Stimulated activated CD4-positive, alpha-beta T cell treated with anti-CD3 and anti-CD28 coated beads, Interleukin-1b, Interleukin-23, amount 100 ng/mL, for 48 hours (primary cell): ENCODE measurements around the gene ZSCAN12.
A peak's percentile ranks its signal among the peaks of the same experiment; 100 is the strongest.
"Not testable (repeated sequence)": the region's sequence is repeated elsewhere in the genome, so short reads cannot be mapped to it uniquely, and the experiment has no call there.

ENCODE experiments used
- DNase-seq: peaks from one replicate; pipeline ENCODE4 v3.0.0-alpha.2; 2020

The ZSCAN12 gene

DNA sequence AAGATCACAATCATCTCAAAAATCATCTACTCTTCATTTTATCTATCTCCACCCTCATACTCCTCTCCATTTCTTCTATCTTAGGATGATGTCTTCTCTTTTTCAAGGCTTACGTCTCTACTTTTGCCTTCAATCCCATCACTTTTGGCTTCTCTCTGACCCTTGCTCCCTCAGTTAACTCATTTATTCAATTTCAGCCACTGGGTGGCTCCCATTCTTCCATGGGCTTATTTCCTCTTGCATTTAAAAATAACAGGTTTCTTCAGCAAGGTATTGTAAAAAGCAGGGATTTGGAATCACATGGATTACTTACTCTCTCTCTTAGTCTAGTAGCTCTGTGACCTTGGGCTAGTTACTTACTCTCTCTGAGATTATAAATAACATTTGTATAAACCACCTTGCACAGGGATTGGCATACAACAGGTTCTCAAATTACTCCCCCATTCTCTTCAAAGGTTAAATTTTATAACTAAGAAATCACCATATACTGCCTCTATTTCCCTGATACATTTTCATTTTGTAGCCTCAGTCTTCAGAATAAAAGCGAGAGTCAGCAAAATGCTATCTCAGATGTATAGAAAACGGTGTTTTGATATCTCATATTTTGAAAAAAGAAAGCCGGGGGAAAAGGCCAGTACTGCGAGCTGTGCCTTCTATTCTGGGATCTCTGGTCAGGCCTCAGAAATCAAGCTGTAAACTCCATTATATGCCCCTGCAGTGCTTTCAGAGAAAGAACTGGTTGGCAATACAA lies 5.5 kb downstream of the ZSCAN12 start:
- no peak for DNase-seq

DNA sequence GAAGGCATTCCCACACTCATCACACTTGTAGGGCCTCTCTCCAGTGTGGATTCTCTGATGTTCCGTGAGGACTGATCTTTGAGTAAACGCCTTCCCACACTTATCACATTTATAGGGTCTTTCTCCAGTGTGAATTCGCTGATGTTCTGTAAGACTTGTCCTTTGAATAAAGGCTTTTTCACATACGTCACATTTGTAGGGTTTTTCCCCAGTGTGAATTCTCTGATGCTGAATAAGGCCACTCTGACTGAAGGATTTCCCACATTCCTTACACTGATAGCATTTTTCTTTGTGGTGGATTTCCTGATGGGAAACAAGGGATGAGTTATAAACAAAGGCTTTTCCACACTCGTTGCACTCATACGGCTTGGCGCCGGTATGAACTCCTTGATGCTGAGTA lies 8.9 kb downstream of the ZSCAN12 start:
- no peak for DNase-seq

DNA sequence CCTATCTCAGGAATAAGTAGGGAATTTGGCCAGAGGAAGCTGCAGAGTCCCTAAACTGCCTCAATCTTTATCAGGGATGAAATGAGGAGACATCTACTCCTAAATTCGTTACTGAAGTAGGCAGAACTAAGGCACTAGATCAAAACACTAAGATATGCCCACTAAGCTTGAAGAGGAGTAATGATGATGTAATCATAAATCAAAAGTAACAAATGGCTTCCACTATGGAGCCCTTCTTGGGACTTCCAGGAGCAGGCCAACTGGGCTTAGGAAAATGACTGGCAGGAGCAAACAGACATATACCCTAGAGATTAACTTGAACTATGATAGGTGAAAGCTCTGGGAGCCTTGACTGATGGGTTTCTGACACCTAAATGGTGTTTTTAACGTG lies 15.4 kb downstream of the ZSCAN12 start:
- no peak for DNase-seq

DNA sequence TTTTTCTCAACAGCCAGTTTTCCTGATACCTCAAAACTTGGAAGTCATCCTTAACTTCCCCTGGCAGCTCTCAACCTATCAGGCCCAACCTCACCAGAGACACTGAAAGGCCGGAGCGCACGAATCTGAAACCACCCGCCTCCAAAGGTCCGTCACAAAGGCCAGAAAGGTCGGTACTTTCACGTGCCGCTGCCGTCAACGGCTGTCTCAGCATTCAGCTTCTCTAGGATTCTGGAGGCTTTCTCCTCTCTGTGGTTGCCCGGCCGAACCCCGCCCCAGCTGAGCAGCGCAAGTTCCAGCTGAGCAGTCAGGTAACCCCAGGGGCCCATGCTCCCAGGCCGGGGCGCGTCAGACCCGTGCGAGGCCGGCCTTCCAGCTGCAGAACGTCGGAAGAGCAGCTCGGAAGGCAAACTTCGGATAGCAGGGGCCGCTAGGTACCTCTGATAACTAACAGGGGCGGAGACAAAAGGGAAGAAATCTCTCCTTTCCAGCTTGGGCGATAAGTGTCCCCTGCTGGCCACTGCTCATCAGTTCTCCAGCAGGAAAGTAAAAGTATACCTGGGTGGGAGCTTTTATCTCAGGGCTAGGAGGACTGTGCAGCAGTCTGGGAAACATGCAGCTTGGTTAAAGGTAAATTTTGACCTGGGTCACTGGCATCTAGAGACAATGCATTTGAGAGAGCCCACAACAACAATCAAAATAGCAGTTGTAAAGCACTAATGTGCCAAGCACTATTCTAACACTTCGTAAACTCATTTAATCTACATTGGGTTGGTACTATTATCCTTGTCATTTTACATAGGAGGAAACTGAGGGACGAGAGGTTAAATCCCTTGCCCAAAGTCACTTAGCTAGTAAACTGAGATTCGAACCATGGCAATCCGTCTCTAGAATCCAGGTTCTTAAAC lies 16.1 kb downstream of the ZSCAN12 start:
- peak; percentile 49 for DNase-seq

DNA sequence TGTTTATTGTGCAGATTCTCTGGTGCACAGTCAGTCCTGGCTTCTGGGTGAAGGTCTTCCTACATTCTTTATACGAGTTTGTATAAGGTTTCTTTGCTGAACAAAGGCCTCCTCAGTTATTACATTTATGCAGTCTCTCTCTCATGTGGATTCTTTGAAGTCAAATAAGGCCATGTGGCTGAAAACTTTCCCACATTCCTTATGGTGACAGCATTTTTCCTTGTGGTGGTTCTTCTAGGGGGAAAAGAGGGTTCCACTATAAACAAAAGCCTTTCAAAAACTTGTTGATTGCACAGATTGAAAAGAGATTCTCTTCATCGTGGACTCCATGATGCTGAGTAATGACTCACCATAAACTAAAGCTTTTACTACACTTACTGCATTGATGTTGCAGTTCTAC lies 19.2 kb downstream of the ZSCAN12 start:
- no peak for DNase-seq

DNA sequence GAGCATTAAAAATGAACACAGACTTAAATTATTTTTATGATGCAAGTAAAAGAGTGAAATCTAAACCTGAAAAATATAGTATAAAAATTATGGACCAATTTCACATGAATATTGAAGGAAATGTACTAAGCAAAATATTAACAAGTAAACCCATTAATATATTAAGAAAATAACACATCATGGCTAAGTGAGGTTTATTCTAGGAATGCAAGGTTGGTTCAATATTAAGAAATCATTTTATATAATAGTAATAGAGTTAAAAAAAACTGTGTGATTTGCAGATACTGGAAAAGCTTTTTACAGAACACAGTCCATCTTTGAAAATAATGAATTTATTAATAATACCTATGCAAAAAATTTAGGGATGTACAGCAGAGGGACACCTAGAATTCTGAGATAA lies 20.9 kb downstream of the ZSCAN12 start:
- no peak for DNase-seq

DNA sequence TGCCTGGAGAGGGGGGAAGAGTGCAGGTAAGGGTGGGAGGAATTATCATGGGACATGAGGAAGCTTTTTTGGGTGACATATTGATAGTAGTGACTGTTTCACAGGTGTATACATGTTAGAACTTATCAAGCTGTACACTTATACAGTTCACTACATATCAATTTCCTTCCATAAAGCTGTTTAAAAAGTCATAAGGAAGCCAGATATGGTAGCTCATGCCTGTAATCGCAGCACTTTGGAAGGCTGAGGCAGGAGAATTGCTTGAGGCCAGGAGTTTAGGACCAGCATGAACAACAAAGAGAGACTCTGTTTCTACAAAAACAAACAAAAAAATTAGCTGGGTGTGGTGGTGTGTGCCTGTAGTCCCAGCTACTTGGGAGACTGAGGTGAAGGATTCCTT lies 21.7 kb downstream of the ZSCAN12 start:
- no peak for DNase-seq

DNA sequence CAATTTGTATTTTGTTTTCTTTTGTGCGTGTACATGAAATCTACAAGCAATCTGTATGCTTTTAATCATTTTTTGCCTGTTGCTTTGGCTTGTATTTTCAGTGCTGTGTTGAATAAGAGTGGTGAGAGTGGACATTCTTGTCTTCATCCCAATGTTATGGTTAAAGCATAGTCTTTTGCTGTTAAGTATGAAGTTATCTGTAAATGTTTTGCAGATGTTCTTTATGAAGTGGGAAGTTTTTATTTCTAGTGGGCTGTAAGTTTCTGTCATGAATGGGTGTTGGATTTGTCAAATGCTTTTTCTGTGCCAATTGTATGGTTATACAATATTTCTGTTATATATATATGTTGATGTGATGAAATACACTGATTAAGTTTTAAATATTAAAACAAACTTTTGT lies 25.6 kb downstream of the ZSCAN12 start:
- DNase-seq: no peak

DNA sequence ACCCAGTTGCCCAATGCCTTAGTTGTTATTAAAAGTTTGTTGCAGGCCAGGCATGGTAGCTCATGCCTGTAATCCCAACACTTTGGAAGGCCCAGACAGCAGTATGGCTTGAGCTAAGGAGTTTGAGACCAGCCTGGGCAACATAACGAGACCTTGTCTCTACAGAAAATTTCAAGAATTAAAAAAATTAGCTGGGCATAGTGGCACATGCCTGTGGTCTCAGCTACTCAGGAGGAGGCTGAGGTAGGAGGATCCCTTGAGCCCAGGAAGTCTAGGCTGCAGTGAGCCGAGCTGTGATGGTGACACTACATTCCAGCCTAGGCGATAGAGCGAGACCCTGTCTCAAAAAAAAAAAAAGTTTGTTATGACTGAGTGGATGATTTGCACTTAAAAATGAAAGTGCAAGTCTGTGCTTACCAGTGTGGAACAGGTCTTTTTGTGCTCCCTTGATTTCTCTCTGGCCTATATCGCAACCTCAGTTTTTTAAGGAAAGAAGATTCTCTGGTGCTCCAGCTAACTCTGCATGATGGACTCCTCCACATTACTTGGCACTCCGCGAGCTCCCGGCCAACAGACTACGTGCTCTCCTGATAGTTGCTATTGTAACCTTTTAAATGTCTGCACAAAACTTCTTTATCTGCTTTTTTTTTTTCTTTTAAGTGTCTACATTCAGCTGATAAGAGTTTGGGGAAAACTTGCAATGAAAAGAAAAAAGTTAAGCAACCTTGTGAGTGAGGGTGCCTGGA lies 27.7 kb downstream of the ZSCAN12 start:
- DNase-seq: no peak

DNA sequence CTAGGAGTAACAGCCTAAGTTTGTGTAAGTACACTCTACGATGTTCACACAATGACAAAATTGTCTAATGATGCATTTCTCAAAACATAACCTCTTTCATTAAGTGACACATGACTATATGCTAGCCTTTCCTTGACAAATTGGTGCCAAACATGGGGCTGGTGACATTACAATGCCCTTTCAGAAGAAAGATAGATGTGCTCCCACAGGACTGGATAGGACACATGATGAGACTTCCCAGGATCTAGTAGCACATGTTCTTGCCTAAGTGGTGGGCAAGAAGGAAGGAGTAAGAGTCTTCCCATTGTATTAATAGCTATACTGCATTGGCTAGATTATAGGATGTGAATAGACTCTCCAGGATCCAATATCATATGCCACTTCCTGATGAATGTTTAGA lies 28.3 kb downstream of the ZSCAN12 start:
- DNase-seq: no peak

DNA sequence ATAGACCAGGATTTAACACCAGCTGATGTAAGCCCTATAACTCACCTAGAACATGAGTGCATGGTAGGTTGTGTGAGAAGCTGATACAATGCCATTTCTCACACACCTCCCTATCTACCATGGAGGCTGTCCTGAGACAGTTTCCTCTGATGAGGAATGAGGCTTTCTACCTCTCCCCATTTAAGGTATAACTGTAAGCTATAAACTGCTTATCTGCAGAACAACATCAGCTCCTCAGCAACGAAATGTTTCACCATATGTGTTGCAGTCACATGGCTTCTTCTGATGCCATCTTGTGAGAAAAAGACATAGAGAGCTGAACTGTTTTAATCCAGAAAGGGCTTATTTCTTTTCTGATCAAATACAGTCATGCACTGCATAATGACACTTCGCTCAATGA lies 29.1 kb downstream of the ZSCAN12 start:
- no peak for DNase-seq

DNA sequence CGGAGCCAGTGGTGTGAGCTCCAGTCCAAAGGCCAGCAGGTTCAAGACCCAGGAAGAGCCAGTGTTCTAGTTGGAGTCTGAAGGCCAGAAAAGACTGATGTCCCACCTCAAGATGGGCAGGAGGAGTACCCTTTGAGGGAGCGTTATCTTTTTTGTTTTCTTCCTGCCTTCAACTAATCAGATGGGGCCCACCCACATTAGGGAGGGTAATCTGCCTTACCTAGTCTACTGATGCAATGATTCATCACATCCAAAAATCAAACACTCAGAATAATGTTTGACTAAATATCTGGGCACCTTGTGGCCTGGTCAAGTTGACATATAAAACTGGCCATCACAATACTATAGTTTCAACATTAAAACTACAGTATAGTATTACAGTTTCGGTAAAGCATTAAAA lies 30.1 kb downstream of the ZSCAN12 start:
- DNase-seq: no peak

DNA sequence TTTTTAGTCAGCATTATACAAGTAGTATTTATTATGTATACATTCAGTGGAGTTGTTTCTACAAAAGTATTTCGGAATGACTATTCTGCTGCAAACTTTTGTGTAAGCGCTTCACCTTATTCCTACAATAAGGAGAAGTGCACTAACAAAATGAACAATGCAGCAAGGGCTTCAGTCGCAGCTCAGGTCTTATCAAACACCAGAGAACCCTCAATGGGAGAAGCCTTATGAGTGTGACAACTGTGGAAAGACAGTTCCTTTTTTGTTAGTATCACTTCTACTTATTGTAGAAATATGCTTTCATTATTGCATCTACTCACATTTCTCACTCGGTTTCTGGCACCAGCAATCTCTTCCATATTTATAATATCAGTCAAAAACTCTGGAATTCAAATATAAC lies 31.0 kb downstream of the ZSCAN12 start:
- no peak for DNase-seq

DNA sequence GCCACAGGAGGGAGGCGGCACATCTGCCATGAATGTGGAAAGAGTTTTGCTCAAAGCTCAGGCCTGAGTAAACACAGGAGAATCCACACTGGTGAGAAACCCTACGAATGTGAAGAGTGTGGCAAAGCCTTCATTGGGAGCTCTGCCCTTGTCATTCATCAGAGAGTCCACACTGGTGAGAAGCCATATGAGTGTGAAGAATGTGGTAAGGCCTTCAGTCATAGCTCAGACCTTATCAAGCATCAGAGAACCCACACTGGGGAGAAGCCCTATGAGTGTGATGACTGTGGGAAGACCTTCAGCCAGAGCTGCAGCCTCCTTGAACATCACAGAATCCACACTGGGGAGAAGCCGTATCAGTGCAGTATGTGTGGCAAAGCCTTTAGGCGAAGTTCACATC lies 34.0 kb downstream of the ZSCAN12 start:
- DNase-seq: not testable (repeated sequence)

DNA sequence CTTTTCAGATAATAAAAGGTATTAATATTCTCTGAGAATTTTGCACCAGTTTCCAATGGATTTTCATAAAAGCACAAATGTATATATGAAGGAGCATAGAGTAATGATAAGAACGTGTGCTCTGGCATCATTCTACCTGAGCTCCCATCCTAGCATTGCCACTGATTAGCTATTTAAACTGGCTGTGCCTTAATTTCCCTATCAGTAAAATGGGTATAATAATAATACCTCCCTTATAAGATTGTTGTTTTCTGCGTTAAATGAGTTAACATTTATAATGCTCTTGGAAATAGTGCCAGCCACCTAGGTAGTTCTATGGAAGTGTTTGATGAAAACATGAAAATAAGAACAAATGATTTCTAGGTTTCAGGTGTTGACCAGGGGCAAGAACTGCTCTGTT lies 38.6 kb downstream of the ZSCAN12 start:
- DNase-seq: no peak

DNA sequence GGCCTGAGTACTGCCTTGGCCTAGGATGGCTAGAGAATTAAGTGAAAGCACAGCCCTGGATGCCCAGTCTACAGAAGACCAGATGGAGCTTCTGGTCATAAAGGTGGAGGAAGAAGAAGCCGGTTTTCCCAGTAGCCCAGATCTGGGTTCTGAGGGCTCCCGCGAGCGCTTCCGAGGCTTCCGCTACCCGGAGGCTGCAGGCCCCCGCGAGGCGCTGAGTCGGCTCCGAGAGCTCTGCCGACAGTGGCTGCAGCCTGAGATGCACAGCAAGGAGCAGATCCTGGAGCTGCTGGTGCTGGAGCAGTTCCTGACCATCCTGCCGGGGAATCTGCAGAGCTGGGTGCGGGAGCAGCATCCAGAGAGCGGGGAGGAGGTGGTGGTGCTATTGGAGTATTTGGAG lies 40.0 kb downstream of the ZSCAN12 start:
- DNase-seq: not testable (repeated sequence)

DNA sequence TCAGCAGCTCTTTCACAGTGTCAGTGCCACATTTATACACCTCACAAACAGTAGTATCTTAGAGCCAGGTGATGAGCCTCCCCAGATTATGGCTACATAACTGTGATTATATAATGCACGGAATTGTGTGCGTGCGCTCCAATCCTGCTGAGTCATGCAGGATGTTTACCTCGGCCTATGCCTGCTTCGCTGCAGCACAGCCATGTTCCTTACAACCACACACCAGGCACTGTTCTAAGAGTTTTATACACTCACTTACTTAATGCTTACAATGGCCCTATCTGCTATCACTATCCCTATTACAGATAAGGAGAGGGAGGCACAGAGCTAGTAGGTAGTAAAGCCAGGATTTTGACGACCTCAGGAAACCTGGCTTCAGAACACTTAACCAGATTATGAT lies 42.5 kb downstream of the ZSCAN12 start:
- DNase-seq: no peak

DNA sequence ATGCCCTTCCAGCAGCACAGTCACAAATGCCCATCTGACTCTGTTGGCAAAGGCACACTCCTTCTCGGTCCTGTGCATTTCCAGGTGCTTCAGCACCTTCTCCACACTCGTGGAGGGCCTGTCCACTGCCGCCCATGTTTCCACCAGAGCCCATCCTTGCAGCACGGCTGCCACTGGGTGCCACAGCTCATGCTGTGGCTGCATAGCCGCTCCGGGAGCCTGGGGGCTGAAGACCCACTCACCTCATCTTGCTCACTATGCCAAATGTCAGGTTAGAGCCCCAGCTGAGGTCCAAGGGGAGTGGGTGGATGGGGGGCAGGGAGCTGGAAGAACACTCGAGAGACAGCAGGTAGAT lies 42.9 kb downstream of the ZSCAN12 start:
- no peak for DNase-seq

DNA sequence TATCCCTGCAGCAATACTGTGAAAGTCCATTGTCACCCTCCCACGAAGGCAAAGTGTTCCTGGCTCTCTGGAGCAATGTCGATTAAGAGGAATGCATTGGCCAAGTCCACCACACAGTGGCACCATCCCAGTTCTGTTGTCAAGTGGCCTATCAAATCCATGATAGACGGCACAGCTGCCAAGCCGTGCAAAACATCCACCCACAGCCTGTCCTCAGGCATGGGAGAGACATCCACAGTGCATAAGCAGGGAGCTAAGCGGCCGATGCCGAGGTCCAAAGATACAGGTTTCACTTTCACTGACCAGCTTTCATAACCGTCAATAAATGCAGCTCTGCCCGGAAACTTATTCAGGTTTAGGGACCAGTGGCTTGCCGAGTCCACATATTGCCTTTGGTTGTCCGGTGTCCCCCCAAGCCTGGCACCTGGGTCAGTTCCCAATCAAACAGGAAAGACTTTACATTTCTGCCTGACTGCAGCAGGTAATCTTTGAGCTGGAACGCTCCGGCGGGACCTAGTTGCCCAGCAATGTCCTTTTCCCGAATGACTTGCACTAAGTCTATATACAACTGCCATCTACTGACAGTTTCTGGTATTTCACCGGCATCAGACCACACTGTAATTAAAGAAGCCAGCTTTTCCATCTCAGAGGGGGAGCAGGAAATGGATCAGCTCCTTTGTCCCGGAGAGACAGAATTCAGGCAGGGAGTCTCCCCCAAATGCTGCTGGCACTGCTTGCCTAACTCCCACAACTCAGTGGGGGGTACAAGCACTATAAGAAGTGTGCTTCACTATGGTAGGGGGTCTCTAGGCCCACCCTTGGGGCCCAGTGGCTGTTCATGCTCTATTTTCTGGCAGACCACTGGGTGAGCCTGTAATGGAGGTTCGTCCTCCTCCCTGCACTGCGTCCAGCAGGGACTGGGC lies 43.5 kb downstream of the ZSCAN12 start:
- peak; percentile 49 for DNase-seq

DNA sequence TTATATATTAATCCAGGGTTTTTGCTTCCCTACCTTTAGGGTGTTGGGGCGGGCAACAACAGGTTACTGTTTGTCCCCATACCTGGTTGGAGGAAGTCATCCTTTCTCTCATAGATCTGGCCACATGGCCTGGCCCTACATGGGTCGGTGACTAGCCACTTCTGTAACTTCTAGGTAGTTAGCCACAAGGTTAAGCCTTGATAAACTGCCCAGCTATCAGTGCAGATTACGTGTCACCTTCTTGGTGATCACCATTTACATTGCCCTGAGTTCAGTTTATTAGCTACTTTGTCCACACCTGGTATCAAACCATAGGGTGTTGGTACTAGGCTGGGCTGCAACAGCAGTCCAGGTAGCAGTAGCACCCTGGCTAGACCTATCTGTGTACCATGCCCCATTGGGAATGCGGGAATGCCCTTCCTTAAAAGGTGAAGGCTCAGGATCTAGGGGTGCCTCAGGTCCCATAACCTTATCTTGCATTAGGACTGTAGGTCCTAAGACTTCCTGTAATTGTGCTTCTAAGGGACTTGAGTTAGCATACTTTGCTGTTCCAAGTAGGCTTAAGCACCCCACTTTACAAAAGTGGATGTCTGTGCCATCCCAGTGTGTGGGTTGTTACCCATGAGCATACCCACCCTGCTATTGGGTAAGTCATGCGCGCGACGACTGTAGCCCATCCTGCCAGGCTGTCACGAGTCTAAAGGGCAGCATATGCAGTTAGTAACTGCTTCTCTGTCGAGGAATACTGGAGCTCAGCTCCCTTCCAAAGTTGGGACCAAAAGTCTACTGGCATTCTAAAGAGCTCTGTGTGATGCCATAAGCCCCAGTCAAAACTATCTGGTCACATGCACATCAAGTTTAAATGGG lies 44.6 kb downstream of the ZSCAN12 start:
- DNase-seq: no peak

DNA sequence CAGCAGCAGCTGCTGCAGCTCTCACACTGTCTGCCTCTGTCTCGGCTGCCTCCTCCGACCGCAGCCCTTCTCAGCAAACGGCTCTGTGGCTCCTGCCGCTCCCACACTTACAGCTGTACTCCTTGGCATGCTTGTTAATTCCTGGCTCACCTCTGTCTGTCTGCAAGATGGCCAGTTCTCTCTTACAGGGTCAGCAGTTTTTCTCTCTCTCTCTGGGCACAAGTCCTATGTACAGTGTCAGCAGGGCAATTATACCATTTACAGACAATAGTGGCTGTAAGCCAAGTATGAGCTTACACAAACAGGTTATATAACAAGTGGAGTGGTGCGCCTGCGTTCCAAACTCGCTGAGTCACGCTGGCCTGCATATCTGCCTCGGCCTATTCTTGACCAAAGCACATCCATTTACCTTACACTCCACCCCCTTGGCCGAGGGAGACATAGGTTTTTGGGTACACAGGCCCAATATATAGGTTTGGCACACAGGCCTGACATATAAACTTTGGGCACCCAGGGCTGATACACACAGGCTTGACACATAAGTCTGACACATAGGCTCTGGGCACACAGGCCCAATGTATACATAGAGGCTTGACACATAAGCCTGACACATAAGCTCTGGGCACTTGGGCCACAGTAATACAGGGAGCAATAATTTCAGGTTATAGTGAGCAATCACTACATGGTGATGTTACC lies 45.4 kb downstream of the ZSCAN12 start:
- no peak for DNase-seq
